SU-DHL-6 (cell line): ENCODE results near the gene ZNF616.

Source experiments
- CTCF ChIP-seq: fragments of 200-600 bp; sonication (generic); IDR thresholded peaks from one replicate; pipeline ENCODE4 v1.5.1; 2017; ENCODE audit warnings: antibody characterized with exemption, mild to moderate bottlenecking, low read length, moderate library complexity; ENCODE audit not compliant: insufficient read depth, poor library complexity, severe bottlenecking
- EZH2phosphoT487 ChIP-seq: fragments of 200-600 bp; sonication (generic), shearing (Covaris generic); conservative IDR thresholded peaks from 2 replicates; pipeline ENCODE4 v1.6.1; 2018; ENCODE audit warnings: mild to moderate bottlenecking, antibody characterized with exemption, low read length, moderate library complexity, mixed read lengths

- TF ChIP-seq CTCF (no peak), EZH2phosphoT487 (no peak)
Observed at GRCh38 chr19:52170863-52171320, 31.2 kb upstream of the ZNF616 start.
